Esophagus squamous epithelium (tissue), 4 donors: Measurements from ENCODE around the gene PEF1.

Experiments
- CTCF ChIP-seq, 6 experiments: fragments of 450-650 bp in 4 of 6; fragments of 200-600 bp in 2 of 6; sonication (generic) in 2 of 6; IDR thresholded peaks; one replicate each; pipeline ENCODE4 v1.5.1; 2016 to 2019; ENCODE audit warnings: antibody characterized with exemption in 6 of 6, mild to moderate bottlenecking in 4 of 6, moderate library complexity in 4 of 6
- POLR2A ChIP-seq, 4 donors: fragments of 450-650 bp; IDR thresholded peaks; one replicate each; pipeline ENCODE4 v1.6.1; 2017; ENCODE audit warnings: antibody characterized with exemption in 4 of 4, mild to moderate bottlenecking in 4 of 4, moderate library complexity in 3 of 4

- TF ChIP-seq POLR2A (IDR thresholded peaks at IDR 0.05) (no peak), CTCF (IDR thresholded peaks at IDR 0.05) (no peak)
These were observed 19.0 kb downstream of the PEF1 start for GRCh38 chr1:31625561-31626222.
